Fibroblast of peridontal ligament (primary cell): Measurements from ENCODE around the gene TKTL1.
"Not testable (repeated sequence)": the region's sequence is repeated elsewhere in the genome, so short reads cannot be mapped to it uniquely, and the experiment has no call there.

Source experiments
- DNase-seq: peaks from one replicate; pipeline ENCODE4 v3.0.0-alpha.2; 2010; ENCODE audit errors: extremely low read depth

TKTL1 gene

GRCh38 chrX:154343620-154344019 lies 48.0 kb downstream of the TKTL1 start:
- DNase-seq, result not testable (repeated sequence)

- DNase-seq, result no peak
Observed at GRCh38 chrX:154348114-154348531, 52.5 kb downstream of the TKTL1 start.

- DNase-seq, result no peak
Observed at GRCh38 chrX:154348646-154349358, 53.2 kb downstream of the TKTL1 start.

GRCh38 chrX:154349359-154349935 lies 53.9 kb downstream of the TKTL1 start:
- DNase-seq, result no peak

DNA sequence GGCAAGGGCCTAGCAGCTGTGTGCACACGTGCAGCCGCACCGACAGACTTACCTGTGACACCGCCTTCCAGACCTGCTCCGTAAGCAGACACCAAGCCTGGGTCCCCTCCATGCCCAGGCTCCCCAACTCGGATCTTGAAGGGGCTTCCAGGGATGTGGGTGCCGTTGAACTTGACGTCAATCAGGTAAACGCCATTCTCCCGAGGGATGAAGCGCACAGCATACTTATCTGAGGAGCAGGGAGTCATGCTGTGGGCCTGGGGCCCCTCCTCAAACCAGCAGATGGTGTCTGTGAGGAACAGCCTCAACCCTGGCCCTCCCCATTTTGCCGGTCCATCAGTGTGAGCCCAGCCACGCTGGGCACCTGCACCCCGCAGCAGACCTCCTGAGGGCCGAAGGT lies 54.4 kb downstream of the TKTL1 start:
- DNase-seq, result no peak

GRCh38 chrX:154350429-154351182 lies 55.0 kb downstream of the TKTL1 start:
- no peak for DNase-seq

- no peak for DNase-seq
Observed at GRCh38 chrX:154351183-154352011, 55.8 kb downstream of the TKTL1 start.

DNA sequence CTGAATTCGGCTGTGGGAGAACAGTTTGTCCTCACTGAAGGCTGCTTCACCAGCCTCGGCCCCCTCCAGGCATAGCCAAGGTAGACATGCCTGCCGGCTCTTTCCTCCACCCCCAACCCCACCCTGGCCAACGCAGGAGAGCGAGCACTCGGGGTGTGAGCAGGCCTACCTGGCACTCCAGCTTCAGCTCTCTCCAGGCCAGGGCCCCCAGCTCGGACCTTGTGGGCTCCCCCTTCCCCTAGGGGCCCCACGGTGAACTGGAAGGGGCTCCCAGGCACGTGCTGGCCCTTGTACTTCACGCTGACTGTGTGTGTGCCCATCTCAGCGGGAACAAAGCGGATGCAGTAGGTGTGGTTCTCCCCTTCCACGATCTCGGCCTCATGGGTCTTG lies 56.4 kb downstream of the TKTL1 start:
- DNase-seq, result no peak

DNA sequence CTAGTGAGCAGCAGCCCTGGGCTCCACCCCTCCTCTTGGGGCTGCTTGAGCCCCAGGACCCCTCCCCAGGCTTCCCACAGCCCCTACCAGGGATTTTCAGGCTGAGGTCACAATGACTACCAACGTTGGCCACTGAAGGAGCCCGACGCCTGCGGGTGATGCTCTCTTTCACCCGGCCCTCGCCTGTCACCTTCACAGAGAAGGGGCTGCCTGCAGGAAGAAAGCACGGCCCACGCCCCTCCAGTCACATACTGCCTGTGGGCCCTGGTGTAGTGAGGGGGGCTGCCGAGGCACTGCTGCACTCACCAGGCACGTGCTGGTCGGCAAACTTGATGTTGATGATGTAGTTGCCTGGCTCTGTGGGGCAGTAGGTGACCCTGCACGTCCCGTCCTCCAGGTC lies 56.9 kb downstream of the TKTL1 start:
- no peak for DNase-seq

DNA sequence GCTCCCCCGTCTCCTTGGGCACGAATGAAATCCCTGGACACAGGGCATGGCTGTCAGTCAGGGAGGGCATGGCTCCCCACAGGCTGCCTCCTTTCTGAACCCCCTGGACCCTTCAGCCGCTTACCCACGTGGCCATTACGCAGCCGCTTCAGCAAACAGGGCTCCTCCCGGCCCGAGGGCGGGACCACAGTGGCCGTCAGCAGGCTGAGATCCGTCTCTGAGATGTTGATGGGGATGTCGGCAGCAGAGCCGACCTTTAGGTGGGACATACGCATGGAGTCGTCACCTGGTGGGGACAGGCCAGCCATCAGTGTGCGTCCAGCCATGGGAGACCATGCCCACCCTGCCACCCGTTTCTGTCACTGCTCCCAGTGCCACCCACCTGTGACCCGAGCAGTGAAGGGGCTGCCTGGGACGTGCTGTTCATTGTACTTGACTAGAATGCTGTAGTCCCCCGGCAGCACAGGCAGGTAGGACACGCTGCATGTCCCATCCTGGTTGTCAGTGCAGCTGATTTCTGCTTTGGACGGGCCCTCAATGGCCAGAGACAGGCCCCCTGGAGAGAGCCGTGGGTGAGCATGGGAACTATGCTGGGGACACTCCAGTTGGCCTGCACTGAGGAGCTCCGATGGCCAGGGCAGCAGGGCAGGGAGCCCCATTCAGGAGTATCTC lies 57.7 kb downstream of the TKTL1 start:
- DNase-seq, result no peak

GRCh38 chrX:154354013-154354412 lies 58.4 kb downstream of the TKTL1 start:
- DNase-seq, result no peak

- DNase-seq, result no peak
Observed at GRCh38 chrX:154354516-154354915, 58.9 kb downstream of the TKTL1 start.

DNA sequence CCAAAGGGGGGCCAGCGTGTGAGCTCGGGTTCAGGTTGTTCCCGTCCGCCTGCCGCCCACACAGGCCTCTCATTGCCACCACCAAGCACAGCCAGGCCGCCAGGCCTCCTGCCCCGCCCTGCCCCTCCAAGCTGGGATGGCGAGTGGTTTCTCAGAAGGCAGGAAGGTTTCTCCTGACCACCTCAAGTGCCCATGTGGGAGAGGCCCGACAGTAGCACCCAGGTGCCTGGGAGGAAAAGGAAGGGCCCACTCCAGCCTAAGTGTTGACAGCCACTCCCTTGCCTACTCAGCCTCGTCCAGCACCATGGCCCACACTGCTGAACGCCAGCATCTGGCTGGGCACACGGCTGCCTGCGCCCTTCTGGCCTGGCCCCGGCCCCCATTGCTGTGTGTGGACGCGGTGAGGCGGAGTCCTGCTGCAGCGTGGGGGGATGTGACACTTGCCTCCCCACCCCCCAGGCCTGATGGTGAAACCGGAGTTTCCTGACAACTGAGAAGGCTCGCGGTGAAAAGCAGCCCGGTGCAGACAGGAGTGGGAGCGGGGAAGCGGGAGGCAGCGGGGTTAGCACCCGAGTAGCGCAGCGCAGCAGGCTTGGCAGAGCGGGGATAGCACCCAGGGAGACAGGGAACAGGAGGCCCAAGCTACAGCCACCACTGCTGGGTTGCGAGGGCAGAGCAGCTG lies 59.6 kb downstream of the TKTL1 start:
- no peak for DNase-seq

GRCh38 chrX:154355776-154356140 lies 60.2 kb downstream of the TKTL1 start:
- no peak for DNase-seq

- DNase-seq, result no peak
Observed at GRCh38 chrX:154356596-154356995, 61.0 kb downstream of the TKTL1 start.

- no peak for DNase-seq
Observed at GRCh38 chrX:154357205-154357604, 61.6 kb downstream of the TKTL1 start.

DNA sequence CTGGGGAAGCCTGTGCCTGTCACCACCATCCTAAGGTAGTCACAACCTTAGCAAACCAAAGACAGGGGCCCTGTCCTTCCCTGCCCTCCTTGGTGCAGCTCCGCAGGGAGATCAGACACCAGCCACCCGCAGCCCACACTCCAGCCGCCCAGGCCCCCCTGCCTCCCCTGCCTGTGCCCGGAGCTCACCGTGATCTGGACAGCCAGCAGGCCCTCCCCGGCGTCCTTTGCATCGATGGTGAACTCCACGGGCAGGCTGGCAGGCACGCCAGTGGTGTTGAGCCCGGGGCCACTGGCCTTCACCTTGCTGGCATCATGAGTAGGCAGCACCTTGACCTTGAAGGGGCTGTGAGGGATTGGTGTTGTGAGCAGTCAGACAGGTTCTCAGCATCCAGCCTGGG lies 62.4 kb downstream of the TKTL1 start:
- DNase-seq, result no peak

DNA sequence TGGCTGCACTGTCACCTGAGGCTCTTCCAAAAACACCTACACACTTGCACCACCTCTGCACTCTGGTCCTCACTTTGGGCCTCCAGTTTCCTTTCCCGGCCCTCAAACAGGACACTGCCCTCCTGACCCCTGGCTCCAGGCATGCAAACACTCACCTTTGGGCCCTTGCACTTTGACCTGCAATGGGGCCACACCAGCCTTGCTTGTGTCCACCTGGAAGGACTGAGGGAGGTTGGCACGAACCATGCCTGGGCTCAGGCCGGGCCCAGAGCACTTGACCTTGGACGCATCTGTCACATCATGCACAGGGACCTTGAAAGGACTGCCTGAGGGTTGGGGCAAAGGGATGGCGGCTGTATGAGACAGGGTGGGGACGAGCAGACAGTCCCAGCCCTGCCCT lies 63.2 kb downstream of the TKTL1 start:
- DNase-seq, result no peak

GRCh38 chrX:154359362-154360154 lies 64.0 kb downstream of the TKTL1 start:
- DNase-seq, result no peak

- no peak for DNase-seq
Observed at GRCh38 chrX:154360155-154360713, 64.6 kb downstream of the TKTL1 start.
